GM18858 (cell line): ENCODE results near the gene KRTDAP.

Experiments
- ATAC-seq: cut with Tn5 transposase; IDR thresholded peaks from one replicate; pipeline ENCODE4 v1.9.1; 2021; ENCODE audit not compliant: unreplicated experiment

Gene KRTDAP

GRCh38 chr19:35490364-35490763, at the start of gene KRTDAP:
Gene KRTDAP (minus strand): TSS chr19:35490464. CDS start chr19:35490442, 22 bp downstream.
- ATAC-seq = no peak

DNA sequence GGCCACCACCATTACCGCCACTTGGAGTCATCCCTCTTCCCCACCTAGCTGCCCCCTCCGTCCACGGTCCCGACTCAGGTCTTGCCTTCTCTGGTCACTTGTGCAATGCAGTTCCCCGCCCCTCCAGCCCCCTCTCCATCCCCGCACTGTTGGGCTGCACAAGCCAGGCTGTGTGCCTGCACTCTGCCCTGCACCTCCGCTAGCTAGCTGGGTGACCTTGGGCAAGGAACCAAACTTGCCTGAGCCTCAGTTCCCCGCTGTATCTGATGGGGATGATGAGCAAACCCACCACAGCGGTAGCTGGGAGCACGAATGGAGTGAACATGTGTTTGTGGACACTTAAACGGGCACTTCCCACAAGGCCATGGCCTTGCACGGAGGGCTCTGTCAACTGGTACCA, 49.6 kb upstream of the KRTDAP start:
- no peak for ATAC-seq

- no peak for ATAC-seq
These were observed 49.0 kb upstream of the KRTDAP start for GRCh38 chr19:35539314-35539713.

DNA sequence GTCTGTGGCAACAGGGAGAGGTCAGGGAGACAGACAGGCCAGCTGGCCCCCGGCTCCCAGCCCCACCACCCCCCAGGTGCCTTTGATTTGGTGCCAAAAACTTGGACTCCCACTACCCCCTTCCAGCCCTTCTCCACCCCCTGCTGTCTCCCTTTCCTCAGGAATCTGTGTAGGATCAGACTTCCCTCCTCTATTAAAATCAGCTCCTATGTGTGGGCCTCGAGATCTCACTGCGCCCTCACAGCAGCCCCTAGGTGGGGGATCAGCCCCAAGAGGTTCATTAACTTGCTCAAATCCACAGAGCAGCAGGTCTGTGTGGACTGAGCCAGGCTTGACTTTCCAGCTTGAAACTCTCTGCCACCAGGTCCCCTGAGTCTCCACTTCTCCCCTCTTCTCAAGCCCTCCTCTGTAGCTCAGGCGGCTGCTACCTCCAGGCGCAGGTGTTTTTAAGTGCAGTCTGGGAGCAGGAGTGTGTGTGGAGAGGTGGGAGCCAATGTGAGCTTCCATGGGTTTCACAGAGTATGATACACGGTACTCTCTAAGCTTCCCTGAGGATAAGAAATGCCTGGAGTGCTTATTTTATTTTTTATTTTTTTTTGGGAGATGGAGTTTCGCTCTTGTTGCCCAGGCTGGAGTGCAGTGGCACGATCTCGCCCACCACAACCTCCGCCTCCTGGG, 44.7 kb upstream of the KRTDAP start:
- no peak for ATAC-seq

DNA sequence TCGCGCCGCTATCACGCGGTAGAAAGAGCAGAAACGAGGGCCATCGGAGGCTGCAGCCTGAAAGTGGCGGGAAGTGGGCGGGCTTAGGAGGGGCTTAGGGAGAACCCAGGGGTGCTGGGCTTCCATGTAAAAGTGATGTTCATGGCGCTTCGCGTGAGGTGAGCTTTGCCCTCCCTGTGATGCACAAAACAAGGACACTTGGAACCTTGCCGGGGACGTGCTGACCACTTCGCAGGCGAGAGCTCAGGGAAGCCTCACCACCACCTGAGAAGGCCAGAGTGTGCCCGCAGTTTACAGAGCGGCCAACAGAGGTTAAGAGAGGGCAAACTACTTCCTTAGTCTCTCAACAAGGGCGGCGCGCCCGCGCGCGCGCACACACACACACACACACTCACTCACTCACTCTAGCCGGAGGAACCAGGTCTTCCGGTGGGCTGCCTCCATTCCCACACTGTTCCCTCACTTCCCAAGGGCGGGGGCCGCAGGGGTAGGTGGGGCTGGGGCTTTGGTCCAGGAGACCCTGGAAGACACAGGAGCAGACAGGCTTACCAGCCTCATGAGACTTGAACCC, 43.6 kb upstream of the KRTDAP start:
- ATAC-seq = no peak

- no peak for ATAC-seq
These were observed 43.0 kb upstream of the KRTDAP start, which contains the start of gene GAPDHS for GRCh38 chr19:35533201-35533821. Gene GAPDHS (plus strand): TSS chr19:35533456. CDS start chr19:35533528, 72 bp downstream.

- no peak for ATAC-seq
These were observed 41.0 kb upstream of the KRTDAP start for GRCh38 chr19:35531291-35531690.

DNA sequence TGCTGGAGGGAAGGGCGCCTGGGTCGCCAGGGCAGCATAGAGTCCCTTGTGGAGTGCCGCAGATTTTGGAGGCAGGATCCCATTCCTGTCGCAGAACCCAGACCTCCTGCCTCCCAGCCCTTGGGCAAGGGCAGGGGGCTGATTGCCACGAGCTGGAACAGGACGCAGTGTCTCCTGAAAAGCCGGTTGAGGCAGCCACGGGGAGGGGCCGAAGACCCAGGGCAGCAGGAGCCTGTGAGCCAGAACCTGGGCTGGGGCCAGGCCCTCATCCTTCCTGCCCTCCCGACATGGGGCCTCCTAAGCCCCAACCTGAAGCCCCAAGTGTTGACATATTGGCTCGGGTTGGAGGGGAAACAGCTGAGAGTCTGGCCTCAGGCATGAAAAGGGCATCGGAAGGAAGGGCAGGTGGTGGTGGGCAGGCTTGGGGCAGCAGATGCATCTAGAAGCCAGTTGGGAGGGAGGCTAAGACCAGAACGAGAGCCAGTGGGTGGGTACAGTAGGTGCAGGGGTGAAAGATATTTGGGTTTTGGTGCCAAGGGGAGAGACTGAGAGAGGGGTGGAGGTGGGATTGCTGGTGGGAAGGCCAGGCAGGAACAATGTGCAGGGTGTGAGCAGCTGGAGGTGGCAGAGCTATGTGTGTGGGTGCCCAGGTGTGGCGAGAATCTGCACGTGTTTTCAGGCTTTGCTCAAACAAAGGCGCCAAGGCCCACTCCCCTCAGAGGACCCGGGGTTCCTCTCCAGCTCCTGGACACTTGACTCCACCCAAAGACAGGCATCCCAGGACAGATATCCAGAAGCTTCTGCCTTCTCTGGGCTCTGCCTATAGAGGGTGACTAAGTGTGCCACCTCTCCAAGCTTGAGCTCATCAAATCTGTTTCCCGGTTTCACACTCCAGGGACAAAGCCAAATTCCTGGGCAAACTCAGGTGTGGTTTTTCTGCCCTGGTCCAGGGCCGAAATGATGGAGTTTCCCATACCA, 39.3 kb upstream of the KRTDAP start:
- no peak for ATAC-seq

GRCh38 chr19:35528218-35529038, 38.2 kb upstream of the KRTDAP start, which contains the start of gene SBSN:
Gene SBSN (minus strand): TSS chr19:35528311. CDS start chr19:35528281, 30 bp downstream.
- no peak for ATAC-seq

GRCh38 chr19:35525873-35526272, 35.6 kb upstream of the KRTDAP start:
- no peak for ATAC-seq

DNA sequence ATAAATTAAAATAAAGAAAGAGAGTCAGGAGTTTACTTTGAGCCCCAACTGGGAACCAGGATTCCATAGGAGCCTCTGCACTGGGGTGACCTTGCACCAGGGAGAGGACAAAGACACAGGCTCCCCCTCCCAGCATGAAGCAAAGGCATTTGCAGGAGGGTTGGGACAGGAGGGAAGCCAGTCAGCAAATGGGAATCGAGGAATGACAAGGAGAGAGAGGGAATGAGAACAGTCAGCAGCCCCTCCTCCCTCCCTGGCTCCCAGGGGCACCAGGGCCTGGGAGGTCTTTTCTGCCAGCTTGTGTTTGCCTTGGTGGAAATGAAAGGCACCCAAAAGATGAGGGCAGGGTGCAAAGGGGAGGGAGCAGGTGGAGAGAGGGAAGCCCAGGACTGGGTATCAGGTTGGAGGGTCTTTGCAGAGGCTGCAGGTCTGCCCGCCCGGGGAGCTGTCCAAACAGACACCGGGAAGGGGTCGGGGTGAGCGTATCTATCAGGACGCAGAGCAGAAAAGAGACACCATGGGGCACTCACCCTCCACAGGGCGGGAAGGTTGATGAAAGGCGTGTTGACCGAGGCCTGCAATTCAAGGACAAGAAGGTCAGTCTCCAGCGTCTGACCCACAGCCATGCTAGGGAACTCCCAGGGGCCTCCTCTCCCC, 34.0 kb upstream of the KRTDAP start:
- ATAC-seq = no peak

DNA sequence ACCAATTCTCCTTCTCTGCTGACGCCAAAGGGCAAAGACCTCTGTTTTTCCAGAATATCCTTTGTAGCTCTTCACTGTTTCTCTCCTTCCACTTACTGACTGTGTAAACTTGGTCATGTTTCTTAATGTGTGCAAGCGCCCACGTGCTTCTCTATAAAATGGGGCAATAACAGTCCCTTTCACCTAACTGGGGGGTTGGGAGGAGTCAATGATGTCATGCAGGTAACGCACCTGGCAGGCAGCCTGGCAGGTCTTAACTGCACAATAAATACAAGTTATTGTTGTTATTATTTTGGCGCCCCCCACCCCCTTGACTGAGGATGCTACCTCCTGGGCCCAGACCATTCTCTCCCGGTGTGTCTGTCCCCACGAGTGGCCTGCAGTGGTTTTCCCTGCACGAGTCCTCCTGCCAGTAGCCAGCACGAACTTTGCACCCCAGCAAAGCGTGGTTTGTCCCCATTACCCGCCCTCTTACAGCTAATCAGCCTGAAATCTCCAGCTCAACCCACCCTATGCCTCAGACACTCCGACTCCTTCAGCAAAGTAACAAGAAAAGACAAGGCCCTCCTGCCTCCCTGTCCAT, 32.6 kb upstream of the KRTDAP start:
- no peak for ATAC-seq

- no peak for ATAC-seq
These were observed 31.0 kb upstream of the KRTDAP start for GRCh38 chr19:35521124-35521743.

DNA sequence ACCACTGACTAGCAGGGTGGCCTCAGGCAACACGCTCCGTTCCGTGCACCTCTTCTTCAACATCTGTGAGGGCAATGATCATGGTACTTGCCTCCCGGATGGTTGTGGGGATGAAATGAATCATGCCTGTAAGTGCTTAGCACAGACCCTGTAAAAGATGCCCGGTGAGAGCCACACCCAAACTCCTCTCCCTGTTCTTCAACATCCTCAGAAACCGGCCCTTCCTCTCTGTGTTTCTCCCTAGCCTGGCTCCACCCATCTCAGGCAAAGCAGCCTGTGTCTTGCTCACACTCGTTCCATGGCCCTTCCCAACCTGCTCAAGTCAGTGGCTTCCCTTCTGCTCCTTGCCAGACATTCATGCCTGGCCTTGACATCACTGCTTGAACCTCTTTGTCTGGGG, 29.0 kb upstream of the KRTDAP start:
- ATAC-seq = no peak

GRCh38 chr19:35518313-35518712, 28.0 kb upstream of the KRTDAP start:
- no peak for ATAC-seq

- no peak for ATAC-seq
These were observed 27.1 kb upstream of the KRTDAP start for GRCh38 chr19:35517342-35517741.

DNA sequence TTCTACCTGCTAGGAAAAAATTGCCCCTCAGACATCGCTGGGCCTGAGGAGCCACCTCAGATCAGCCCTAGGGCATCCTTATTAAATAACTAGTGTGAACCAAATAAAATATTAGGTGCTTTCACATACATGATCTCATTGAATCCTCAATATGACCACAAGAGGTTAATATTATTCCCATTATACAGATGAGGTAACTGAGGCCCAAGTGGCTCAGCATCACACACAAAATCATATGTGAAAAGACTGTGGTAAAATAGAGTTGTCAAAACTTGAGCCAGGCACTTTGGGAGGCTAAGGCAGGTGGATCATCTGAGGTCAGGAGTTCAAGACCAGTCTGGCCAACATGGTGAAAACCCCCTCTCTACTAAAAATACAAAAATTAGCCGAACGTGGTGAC, 26.0 kb upstream of the KRTDAP start:
- ATAC-seq = no peak

DNA sequence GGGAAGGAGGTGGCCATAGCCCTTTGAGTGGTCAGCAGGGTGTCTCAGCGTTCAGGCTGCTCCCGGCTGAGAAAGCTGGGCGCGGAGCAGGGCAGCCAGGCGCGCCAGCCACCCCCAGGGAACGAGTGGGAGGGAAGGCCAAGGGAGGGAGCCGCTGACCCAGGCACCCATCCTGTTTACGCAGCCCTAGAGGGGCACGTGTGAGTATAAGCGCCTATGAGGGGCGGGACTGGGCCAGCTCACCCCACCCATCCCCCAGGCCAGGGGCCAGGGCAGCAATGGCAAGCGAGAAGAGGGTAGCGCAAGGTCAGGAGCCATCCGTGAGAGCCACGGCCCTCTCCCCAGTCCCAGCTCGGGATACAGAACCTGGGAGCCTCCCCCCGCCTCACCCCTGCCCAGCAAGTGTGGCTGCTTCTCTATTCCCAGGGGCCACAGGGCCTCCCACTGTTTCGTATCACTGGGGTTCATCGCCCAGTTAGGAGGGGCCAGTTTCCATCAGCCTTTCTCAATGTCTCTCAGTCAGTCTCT, 24.1 kb upstream of the KRTDAP start:
- no peak for ATAC-seq
